GM15510 (cell line): ENCODE data around the gene COPG2.

Experiments used
- POLR2A ChIP-seq: IDR thresholded peaks from 3 replicates; pipeline ENCODE4 v1.6.1; 2011; ENCODE audit warnings: borderline replicate concordance; ENCODE audit not compliant: insufficient read length; ENCODE audit errors: extremely low read depth

Gene COPG2

DNA sequence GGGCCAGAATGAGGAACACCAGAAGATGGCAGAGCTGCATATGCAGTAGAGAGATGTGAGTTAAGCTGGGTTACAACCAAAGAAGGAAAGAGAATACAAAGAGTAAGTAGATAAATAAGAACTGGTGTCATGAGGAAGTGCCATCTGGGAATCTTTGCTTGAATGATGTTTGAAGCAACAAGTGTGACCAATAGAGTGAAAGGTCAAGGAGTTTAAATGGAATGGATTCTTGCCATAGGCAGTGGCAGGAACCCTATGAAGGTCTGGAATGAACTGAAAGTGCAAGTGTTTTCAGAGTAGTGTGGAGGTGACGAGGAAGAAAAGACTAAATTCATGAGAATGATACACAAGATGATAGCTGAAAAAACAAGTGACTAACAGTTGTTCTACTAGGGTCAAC lies 155.1 kb downstream of the COPG2 start:
- TF ChIP-seq POLR2A: no peak

DNA sequence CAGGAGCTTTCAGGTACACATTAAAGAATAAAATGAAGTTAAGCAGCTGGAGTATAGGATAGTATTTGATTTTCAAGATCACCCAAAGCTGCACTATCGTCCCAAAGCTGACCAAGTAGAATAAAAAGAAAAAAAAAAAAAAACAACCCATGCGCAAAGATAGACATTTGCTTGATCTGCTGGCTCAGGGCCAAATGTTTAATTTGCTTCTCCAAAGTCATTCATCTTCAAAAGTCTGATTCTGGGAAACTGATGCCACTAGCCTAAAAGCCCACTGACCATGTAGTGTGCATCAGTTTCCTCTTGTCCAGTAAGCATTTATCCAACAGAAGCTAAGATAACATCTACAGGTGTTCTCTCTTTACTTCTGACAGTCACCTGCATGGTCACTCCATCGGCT lies 162.2 kb downstream of the COPG2 start:
- TF ChIP-seq POLR2A: no peak

- TF ChIP-seq POLR2A: no peak
Observed at GRCh38 chr7:130505753-130506152, 162.8 kb downstream of the COPG2 start.

DNA sequence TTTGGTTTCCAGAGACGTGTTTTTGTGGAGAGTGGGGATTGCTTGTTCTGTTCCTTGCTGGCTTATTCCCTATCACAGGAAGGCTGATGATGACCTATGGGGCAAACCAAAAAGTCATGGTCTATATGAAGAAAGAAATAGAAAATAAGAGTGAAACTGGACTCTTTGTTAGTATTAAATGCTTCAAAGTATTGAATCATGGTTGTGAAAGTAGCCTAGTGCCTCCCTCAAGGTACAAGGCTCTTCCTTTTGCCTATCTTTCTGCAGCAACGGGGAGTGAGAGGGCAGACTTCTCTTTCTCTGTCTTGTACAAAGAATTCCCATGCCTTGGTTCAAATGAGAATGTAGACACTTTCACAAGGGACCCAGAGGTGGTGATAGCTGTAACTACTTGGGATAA lies 167.6 kb downstream of the COPG2 start:
- no peak for TF ChIP-seq POLR2A

DNA sequence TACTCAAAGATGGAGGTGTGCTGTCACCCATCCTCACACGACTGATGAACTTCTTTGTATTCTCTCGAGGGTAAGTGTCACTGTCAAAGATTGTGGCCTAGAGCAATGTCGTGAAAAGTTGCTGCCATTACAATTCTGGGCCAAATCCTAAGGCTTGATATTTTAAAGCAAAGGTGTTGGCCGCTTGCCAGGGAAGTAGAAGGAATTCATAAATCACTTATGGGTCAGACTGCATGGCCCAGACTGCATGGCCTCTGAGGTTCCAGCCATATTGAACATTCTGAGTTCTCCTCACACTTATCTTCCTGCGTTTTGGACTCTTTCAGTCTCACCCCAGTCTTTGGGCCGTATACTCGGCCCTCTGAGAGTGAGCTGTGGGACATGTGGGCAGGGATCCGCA lies 168.1 kb downstream of the COPG2 start:
- no peak for TF ChIP-seq POLR2A

GRCh38 chr7:130494431-130494858 lies 174.1 kb downstream of the COPG2 start:
- no peak for TF ChIP-seq POLR2A

DNA sequence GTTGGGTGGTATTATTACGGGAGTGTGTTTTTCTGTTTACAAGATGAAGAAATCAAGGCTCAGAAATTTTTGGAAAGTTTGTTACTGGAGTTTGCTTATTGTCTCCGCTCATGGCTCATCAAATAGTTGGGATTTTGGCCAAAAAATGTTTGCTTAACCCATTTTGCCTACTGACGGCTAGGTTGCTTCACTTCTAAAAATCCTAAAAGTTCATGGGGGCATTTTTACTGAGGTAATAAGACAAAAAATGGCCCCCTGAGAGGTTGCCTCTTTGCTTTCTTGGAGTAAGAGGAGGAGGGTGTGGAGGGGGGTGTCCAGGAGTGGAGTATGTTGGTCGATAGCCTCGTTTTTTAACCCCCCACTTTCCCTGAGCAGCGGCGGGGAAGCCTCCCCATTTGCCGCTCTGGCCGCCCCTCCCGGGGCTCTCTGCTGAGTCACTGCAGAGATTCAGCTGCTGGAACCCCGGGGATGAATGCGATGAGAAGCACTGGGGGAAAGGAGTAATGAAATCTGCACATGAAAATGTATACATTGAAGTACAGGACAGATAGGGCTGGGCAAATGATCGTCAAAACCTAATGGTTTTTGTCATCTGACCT lies 175.2 kb downstream of the COPG2 start:
- no peak for TF ChIP-seq POLR2A

- no peak for TF ChIP-seq POLR2A
Observed at GRCh38 chr7:130492523-130493274, 175.8 kb downstream of the COPG2 start.

DNA sequence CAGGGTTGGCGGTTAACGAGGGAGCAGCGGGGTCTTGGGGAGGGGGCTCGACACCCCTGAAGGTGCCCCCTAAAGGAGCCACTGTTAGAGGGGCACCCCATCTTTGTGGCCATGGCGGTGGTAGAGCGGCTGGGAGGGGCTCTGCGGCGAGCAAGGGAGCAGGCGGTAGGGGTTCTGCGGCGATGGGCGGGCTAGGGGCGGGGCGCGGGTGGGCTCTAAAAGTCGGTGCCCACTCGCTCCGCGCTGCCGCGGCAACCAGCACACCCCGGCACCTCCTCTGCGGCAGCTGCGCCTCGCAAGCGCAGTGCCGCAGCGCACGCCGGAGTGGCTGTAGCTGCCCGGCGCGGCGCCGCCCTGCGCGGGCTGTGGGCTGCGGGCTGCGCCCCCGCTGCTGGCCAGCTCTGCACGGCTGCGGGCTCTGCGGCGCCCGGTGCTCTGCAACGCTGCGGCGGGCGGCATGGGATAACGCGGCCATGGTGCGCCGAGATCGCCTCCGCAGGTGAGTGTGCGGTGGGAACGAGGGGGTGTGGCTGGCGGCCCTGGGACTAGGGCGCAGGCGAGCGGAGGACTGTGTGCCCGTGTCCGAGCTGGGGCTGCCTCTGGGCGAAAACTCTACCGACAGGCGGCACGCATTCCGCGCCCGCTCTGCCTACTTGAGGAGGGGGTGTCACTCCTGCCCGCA lies 176.6 kb downstream of the COPG2 start, which contains the start of gene MEST:
MEST (plus strand) TSS at position 245 of the 682 bp plus-strand sequence; CDS start at position 474, 229 bp downstream.
- TF ChIP-seq POLR2A: no peak

DNA sequence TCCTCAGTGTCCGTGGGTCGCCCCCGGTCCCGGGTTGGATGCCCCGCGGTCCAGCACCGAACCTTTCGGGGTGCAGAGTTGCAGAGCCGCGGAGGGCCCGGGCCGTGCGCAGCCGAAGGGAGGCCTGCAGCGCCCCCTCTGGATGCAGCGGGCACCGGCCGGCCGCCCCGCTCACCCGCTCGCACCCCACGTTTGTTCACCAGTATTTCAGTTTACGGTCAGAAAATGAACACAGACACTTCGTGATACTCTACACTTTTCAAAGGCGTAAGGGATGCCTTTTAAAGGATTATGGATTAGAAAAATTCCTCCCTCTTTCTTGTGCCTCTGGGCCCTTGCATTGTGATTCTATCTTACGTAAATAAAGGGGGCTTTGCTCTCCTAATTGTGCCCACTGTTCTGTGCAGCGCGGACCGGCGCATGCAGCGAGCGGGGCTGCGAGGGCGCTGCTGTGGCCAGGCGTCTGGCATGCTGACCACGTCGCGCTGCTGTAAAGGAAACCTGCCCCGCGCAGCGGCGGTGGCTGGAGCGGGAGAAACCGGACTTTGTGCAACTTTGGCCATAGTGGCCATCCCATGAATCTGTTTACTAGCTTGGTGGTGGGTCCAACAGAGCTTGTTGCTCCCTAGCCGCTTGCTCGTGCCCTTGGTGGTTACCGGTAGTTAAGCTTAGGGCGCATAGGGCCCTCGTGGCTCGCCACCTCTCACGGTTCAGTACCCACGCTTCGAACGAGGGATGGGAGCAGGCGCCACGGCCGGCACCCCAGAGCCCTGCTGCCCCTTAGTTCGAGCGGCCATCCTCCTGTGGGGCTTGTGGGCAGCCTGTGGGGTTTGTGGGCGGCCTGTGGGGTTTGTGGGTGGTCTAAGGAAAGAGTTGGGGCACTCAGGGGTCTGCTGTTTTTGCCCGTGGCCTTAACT lies 177.4 kb downstream of the COPG2 start:
- no peak for TF ChIP-seq POLR2A

DNA sequence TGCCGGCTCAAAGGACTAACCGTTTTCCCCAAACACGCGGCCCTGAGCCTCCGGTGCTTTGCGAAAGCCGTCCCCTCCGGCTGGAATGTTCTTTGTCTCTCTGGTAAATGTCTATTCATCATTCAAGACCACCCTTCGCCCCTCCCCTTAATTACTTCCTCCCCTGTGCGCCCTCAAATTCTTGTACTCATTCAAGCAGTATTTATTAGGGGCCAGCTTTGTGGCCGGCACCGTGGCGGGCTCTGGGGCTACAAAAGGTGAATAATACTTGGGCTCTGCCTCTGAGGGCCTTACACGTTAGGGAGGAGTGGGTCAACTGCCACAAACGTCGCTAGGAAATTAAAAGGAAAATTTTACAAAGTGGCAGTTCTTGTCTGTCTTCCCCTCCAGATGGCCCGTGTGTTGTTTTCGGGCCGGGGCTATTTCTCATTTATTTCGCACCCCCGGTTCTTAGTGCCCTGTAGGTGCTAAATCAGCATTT lies 178.2 kb downstream of the COPG2 start:
- TF ChIP-seq POLR2A: no peak

DNA sequence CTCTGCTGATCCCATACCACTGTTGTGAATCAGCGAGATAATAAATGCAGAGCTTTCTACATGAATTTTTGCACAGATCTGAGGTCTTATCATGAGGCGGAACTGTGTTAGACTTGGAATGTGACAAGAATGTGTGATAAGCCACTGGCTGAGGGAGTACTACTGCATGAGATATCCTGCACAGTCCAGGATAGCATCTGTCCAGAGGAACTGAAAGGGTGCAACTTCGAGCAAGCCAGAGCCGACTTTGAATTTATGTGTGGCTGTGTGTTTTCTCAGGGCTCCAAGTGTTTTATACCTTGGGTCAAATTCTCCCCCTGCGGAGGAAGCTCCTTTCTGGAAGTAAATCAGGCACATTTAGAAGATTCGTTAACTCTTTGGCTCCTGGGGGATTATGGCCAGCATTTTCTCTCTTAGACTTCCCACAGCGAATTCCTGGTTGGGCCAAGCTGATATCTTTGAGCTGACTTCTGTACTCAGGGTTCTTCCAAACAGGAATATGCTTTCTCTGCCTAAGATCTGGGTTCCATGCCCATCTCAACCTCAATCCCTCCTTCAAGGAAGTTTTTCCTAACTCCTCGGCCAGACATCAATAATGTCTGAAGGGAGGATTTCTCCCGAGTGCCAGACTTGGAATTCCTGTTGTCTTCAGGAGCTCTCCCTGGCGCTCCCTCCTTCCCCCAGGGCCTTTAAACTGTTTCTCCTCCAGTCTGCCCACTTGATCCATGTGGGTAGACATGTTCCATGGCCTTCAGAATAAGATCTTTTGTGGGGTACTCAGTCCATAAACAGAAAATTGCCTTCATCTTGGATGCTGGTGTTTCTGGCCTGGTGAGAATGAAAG lies 179.2 kb downstream of the COPG2 start:
- TF ChIP-seq POLR2A: no peak

DNA sequence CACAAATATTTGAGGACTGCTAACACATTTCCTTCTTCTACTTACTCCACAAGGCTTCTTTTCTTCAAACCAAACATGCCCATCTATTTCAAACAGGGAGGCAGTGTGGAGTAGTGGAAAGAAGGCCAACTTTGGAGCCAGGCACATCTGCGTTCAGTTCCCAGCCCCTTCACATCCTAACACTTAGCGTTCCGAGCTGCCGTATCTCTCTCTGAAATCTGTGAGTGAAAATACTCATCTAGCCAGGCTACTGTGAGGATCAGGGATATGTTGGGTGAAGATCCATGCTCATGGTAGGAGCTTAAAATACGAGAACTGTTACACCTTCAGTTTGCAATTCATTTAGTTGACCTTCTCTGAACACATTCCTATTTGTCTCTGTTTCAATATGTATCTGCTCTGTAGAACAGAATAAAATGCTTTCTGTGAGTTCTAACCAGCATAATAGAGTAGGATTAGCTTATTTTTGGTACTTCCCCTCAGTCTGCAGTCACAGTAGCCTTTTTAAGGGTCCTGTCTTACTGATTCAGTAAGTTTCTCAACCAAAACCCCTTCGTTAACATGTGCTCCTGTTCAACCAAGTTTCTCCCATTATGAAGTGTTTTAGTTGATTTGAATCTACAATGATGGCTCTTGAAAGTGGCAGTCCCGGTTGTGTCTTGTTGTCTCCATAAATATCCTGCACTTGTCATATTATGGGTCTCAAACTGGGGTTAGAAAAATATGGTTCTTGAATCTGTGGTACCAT lies 180.0 kb downstream of the COPG2 start:
- no peak for TF ChIP-seq POLR2A

- TF ChIP-seq POLR2A: no peak
Observed at GRCh38 chr7:130486954-130487436, 181.6 kb downstream of the COPG2 start.
